Heart right ventricle (tissue), 16 donors: ENCODE data around the gene KIAA0408. TPM values are rescaled to one million over a fixed set of nuclear protein-coding genes. Genes with fewer than 3 reads are reported as not detected.
A peak's percentile ranks its signal among the peaks of the same experiment; 100 is the strongest.

Experiments used
- ATAC-seq, 8 donors: fragments of 200-7000 bp; cut with Tn5 transposase; one replicate each; pipeline ENCODE4 v1.9.1; 2020; ENCODE audit warnings: mild to moderate bottlenecking in 8 of 8, moderate library complexity in 8 of 8, moderate number of reproducible peaks in 1 of 8
- DNase-seq, 2 donors: peaks; one replicate each; pipeline ENCODE4 v3.0.0-alpha.2; 2020
- H3K27ac ChIP-seq, 10 donors: fragments of 200-600 bp; sonication (generic) in 2 of 10; one replicate each; pipeline versions ENCODE4 v1.5.0 to v1.8.0; 2020 to 2022; ENCODE audit warnings: mild to moderate bottlenecking in 3 of 10
- H3K27me3 ChIP-seq, 7 donors: fragments of 200-600 bp; one replicate each; pipeline ENCODE4 v1.8.0; 2021 to 2022; ENCODE audit warnings: mild to moderate bottlenecking in 2 of 7
- H3K36me3 ChIP-seq, 9 donors: fragments of 200-600 bp; sonication (generic) in 1 of 9; one replicate each; pipeline versions ENCODE4 v1.5.0 to v1.8.0; 2020 to 2022; ENCODE audit warnings: mild to moderate bottlenecking in 2 of 9
- H3K4me1 ChIP-seq, 9 donors: fragments of 200-600 bp; sonication (generic) in 1 of 9; one replicate each; pipeline versions ENCODE4 v1.5.0 to v1.8.0; 2020 to 2022; ENCODE audit warnings: mild to moderate bottlenecking in 4 of 9
- H3K4me3 ChIP-seq, 10 donors: fragments of 200-600 bp; sonication (generic) in 2 of 10; one replicate each; pipeline versions ENCODE4 v1.5.0 to v1.8.0; 2020 to 2022; ENCODE audit warnings: mild to moderate bottlenecking in 7 of 10, moderate library complexity in 2 of 10
- H3K9me3 ChIP-seq, 11 donors: fragments of 200-600 bp in 10 of 11; sonication (generic) in 2 of 11; one replicate each; pipeline versions ENCODE4 v1.5.0 to v1.8.0; 2013 to 2022; ENCODE audit warnings: mild to moderate bottlenecking in 2 of 11, control low read depth in 1 of 11, moderate library complexity in 1 of 11
- CTCF ChIP-seq, 9 donors: fragments of 200-600 bp; sonication (generic) in 2 of 9; IDR thresholded peaks; one replicate each; pipeline versions ENCODE4 v1.5.0 to v1.8.0; 2021 to 2022; ENCODE audit warnings: antibody characterized with exemption in 9 of 9, mild to moderate bottlenecking in 5 of 9, moderate library complexity in 1 of 9
- WGBS, 2 donors: extraction: QIAGEN DNeasy Blood & Tissue Kit; methylation state at CpG; one replicate each; pipeline ENCODE4 v1.1.7; 2013; ENCODE audit warnings: inconsistent platforms in 1 of 2; 5-methylcytosine and 5-hydroxymethylcytosine counted together
- intact Hi-C, 10 donors: fragments of 100-400 bp; cut with DNase I; formaldehyde crosslinking; loops; one replicate each; pipeline versions ENCODE4 v1.11.1 to v1.14.2; 2022
- polyA plus RNA-seq, 2 donors: library from polyadenylated mRNA; stranded (reverse); fragments of 200-250 nt; gene quantifications; one replicate each; pipeline ENCODE4 v1.2.3, GENCODE V29; 2013
- total RNA-seq, 10 donors: library from RNA; stranded (reverse); fragmentation: NEBNext Ultra II Directional in 3 of 10; extraction: Animal tissue kit (Norgen Biotek cat#: 25700) in 3 of 10; gene quantifications; one replicate each; pipeline versions ENCODE4 v1.2.1 to v1.2.4, GENCODE V29; 2021 to 2023
- donor health status: Arrhythmogenic right ventricular cardiomyopathy.
- donor health status: ischemic (EF 13 %, LVEDD 7.1; RV severe dilation, severe dysfunction).
- donor health status: healthy with polysubstance abuse.
- donor health status: DM: no; HTN: yes; CAD: no.
- donor health status: DM: no; HTN: no; CAD: no.
- donor health status: ischemic (EF 25% LVEDD 6.9; RV normal size, moderate dysfunction).
- donor health status: ischemic (EF 25% LVEDD 5.7; RV mildly dilated, moderate dysfunction).
- donor health status: healthy.
- donor health status: DM: yes; HTN: yes; CAD: no.
- donor health status: Ischemic cardiomyopathy.
- donor health status: ischemic (EF 35%, LVEDD 5.7; RV mildly dilated, moderate dysfunction).
- donor health status: nonischemic (EF 11% LVEDD 7.7; RV severe dilation, severe dysfunction).
- donor health status: DM: yes; HTN: yes; CAD: no.
- donor health status: PGD.
- donor health status: ischemic (EF 29% LVEDD 5.4; RV normal size, mild dysfunction).
- donor health status: nonischemic (EF 23%, LVEDD 6.1; RV moderate dilation, normal function).

Gene KIAA0408
- total and polyA plus RNA-seq, 12 donors = 0.27 to 3.2 (median 1.3) TPM

DNA sequence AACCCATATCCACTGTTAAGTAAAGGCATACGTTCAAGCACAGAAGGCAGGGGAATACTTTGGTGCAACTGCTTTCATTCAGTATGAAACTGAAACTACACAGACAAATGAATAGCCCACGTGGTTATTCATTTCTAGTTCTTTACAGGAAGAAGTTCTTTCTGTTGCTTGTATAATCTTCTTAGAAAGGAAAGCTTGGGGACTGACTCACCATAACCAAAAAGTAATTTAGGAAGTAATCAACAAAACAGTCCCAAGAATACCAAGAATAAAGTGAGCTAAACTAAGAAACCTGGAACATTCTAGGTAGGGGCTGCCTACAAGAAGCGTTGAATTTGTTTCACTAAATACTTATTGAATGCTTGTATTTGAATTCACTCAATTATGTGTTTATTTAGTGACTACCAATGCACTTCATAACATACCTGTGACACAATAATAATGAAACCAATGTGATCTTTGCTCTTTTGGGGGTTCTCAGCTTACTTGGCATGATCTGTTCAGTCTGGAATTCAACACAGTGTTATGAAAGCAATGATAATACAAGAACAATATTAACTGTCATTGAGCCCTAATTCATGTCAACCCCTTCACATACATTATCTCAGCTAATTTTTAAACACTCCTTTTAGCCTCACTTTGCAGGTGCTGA is 25.1 kb upstream of the KIAA0408 start:
- Histone ChIP-seq H3K4me1 (peaks cover 0 to 14% (median 0%) of the 10 kb centered on the region in 9 donors), H3K36me3 (no peaks in the 10 kb centered on the region), H3K27ac (peak overlapping the region in 1 of 10 donors; percentile 28), H3K4me3 (peak overlapping the region in 2 of 10 donors; percentile 6 to 23), H3K27me3 (no peaks in the 10 kb centered on the region), H3K9me3 (no peaks in the 10 kb centered on the region)
- 43 to 51% methylated on average over 3 of the region's 3 CpGs for WGBS, 2 donors
- DNase-seq = no peak
- TF ChIP-seq CTCF (IDR thresholded peaks at IDR 0.05) = no peak
- no peak for ATAC-seq
- intact Hi-C loops = no loop called here

DNA sequence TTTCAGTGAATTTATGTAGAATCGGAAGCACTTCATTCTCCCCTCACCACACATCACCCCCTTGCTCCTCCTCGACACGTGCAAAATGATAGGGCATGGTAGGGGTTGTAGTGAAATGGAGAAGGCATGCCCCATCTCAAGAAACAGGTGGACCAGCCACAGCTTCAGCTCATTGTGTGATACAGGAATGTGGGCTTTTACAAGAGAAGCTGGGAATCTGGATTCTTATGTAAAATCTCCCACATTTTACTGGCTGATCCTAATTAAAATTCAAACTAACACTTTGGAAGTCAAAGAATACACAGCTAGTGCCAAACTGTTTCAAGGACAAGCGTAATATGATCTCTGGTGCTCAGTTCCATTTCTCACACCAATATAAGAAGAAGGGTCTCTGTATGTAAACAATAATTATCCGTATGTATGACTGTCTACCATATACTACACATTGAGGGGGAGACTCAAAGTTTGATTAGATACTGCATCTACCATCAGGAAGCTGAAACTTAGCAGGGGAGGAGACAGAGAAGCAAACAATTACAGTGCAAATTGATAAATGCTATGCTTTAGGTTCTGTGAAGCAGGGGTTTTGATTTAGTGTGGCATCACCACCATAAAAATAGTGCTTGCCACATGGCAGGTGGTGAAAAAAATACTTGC is 24.3 kb upstream of the KIAA0408 start:
- no peaks in the 10 kb centered on the region for H3K27me3 ChIP-seq
- no peak for DNase-seq
- peaks cover 0 to 14% (median 0%) of the 10 kb centered on the region in 9 donors for H3K4me1 ChIP-seq
- no peaks in the 10 kb centered on the region for H3K36me3 ChIP-seq
- TF ChIP-seq CTCF (IDR thresholded peaks at IDR 0.05) = no peak
- H3K27ac ChIP-seq = peak overlapping the region in 1 of 10 donors; percentile 28
- H3K9me3 ChIP-seq = no peaks in the 10 kb centered on the region
- no peak for ATAC-seq
- H3K4me3 ChIP-seq = peak overlapping the region in 2 of 10 donors; percentile 6 to 23
- WGBS, 2 donors = 54 to 63% methylated on average over 5 of the region's 5 CpGs
- intact Hi-C loops = no loop called here

DNA sequence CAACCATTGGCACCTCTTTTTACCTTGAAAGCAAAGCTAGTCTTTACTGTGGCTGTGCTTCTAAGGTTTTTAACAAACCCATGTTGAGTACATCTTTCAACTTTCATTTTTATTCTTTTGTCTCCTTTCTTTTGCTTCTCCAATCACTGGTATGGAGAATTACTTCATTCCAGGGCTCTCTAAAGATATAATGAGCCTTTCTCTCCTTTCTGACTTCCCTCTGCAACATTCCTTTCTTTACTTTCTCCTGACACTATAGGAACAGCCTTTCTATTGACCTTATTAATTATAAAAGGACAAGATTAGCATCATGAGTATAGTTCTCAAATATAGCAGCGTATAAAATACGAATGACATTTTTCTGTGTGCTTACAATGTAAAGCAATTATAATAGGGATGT is 23.1 kb upstream of the KIAA0408 start:
- no peak for TF ChIP-seq CTCF (IDR thresholded peaks at IDR 0.05)
- H3K9me3 ChIP-seq = no peaks in the 10 kb centered on the region
- intact Hi-C loops = no loop called here

DNA sequence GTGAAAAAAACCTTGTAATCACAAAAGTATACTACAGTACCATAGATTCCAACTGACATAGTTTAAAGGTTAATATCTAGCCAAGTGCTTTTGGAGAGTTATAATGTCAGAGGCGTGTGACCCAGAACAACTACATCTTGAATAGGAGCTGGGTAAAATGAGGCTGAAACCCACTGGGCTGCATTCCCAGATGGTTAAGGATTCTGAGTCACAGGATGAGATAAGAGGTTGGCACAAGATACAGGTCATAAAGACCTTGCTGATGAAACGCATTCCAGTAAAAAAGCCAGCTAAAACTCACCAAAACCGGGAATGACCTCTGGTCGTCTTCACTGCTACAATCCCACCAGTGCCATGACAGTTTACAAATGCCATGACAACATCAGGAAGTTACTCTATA is 22.4 kb upstream of the KIAA0408 start:
- ATAC-seq (no peak), DNase-seq (no peak)
- no peak overlapping the region for H3K4me3 ChIP-seq
- intact Hi-C loops = no loop called here
- no peaks in the 10 kb centered on the region for H3K36me3 ChIP-seq
- H3K27ac ChIP-seq = no peak overlapping the region
- peaks cover 0 to 11% (median 0%) of the 10 kb centered on the region in 7 donors for H3K27me3 ChIP-seq
- 55 to 74% methylated on average over 4 of the region's 4 CpGs for WGBS, 2 donors
- no peak for TF ChIP-seq CTCF (IDR thresholded peaks at IDR 0.05)
- peaks cover 0 to 14% (median 0%) of the 10 kb centered on the region in 9 donors for H3K4me1 ChIP-seq
- H3K9me3 ChIP-seq = no peaks in the 10 kb centered on the region

More for the DNA sequence above, 23.1 kb upstream of the KIAA0408 start:
- no peak for ATAC-seq
- Histone ChIP-seq H3K4me1 (peaks cover 0 to 14% (median 0%) of the 10 kb centered on the region in 9 donors), H3K27me3 (peaks cover 0 to 6% (median 0%) of the 10 kb centered on the region in 7 donors), H3K4me3 (no peak overlapping the region), H3K36me3 (no peaks in the 10 kb centered on the region), H3K27ac (no peak overlapping the region)
- 92 to 93% methylated on average over 2 of the region's 2 CpGs for WGBS, 2 donors
- DNase-seq = no peak
